NB4 (cell line): ENCODE measurements around the gene TRMT61A.

Source experiments
- CTCF ChIP-seq: IDR thresholded peaks from one replicate; pipeline ENCODE4 v1.5.1; 2012; ENCODE audit warnings: low read depth, low read length
- MAX ChIP-seq: IDR thresholded peaks from 2 replicates; pipeline ENCODE4 v1.6.1; 2011; ENCODE audit warnings: low read depth, low read length
- POLR2A ChIP-seq: IDR thresholded peaks from 2 replicates; pipeline ENCODE4 v1.6.1; 2011; ENCODE audit warnings: mild to moderate bottlenecking; ENCODE audit not compliant: insufficient read length; ENCODE audit errors: extremely low read depth

GRCh38 chr14:103480595-103480994 is 48.4 kb upstream of the TRMT61A start:
- TF ChIP-seq CTCF (no peak), POLR2A (no peak), MAX (no peak)
